ENCODE data around the gene PDE8B. TPM values are rescaled to one million over a fixed set of nuclear protein-coding genes. Genes with fewer than 3 reads are reported as not detected.

PDE8B gene
- polyA plus RNA-seq, 5 donors = 4.6 to 8.5 (median 6.8) TPM

DNA sequence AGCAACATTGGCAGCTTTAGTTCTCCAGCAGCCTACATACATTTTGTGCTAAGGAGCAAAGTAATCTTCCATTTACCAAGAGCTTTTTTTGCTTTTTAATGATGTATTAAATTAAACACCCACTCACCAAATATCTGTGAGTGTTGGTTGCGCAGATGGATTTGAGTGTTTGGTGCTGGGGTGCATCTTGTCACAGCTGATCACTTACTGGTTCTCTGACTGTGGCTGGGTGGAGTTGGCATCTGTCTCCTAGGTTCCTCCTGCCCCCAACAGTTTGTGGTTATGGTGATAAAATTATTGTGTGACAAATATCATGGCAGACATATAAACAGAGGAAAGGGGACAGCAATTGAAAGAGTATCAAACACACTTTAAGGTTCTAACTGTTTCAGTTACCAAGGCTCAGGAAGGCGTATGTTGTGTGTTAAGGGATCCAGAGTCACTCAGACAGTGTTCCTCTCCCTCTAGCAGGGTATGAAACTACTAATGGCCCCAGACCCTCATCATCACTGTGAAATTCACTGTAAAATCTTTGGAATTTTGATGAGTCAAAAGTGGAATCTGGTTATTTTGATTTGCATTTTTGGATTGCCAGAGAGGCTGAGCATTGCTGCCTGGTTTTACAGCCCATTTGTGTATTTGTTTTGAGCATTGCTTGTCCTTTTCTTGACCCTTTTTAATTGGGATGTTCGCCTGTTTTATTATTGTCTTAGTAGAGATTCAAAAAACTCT is 81.7 kb downstream of the PDE8B start:
- DNase-seq = peak in 1 of 2 donors; percentile 56

DNA sequence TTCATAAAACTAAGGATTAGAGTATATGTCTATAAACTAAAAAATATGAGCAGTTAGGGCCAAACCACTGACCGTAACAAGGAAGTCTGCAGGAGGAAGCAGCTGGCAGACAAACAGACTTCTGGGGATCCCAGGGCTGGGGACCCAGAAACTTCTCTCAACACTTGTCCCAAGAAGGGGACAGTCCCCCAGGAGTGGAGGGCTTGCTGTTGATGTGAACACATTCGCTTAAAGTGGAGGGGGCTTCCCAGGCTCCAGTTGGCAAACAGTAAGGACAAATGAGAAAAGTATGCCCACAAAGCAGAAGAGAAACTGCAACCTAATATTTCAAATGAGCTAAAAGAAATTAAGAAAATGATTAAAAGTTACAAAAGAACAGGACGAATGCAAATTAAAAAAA is 83.7 kb downstream of the PDE8B start:
- DNase-seq = no peak

DNA sequence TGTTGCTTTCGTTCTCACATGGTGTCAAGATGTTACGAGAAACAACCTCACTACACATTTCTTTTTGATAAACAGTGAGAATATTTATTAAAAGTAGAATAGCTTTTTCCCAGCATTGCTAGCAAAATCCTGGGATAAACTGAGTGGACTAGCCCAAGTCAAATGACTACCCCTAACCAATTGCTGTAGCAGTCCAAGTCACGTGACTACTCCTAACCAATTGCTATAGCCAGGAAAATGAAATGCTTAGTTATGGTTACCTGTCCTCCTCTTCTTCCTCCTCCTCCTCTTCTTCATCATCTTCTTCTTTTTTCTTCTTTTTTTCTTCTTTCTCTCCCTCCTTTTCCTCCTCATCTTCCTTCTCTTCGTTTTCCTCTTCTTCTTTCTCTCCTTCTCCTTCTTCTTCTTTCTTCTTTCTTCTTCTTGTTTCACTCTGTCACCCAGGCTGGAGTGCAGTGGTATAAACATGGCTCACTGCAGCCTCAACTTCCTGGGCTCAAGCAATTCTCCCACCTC is 85.4 kb downstream of the PDE8B start:
- no peak for DNase-seq

DNA sequence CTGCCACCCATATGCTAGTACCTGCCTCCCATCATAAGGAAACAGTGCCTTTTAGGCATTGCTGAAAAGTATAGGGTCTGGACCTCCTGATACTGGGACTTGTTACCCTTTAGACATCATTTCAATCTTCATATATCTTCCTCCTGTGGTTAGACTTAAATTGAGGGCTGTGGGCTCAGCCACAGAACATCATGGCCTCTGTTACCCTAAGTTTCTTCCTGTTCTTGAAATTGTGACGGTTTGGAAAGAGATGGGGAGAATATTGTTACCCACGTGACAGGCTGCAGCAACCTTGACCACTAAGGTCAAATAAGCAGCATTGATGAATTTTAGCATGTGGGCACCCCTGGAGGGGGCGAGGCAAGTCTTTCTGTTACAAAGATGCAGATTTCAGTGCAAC is 87.7 kb downstream of the PDE8B start:
- no peak for DNase-seq

DNA sequence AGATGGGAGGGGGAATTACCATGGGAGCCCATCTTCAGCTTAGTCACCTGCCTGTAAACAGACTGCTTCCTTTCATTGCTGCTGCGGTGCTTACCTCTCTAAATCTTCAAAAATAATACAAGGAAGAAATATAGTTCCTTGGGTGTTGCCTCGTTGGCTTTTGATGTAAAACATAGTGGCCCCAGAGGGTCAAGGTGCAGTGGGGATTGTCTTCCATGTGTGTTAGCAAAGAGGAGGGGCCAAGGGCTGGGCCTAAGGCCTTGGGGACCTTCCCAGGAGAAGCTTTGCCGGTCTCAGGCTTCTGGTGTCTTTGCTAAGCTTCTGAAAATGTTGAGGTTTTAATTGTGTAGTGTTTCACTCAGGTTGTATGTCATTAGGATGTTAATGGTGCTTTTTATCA is 90.0 kb downstream of the PDE8B start:
- DNase-seq = no peak

DNA sequence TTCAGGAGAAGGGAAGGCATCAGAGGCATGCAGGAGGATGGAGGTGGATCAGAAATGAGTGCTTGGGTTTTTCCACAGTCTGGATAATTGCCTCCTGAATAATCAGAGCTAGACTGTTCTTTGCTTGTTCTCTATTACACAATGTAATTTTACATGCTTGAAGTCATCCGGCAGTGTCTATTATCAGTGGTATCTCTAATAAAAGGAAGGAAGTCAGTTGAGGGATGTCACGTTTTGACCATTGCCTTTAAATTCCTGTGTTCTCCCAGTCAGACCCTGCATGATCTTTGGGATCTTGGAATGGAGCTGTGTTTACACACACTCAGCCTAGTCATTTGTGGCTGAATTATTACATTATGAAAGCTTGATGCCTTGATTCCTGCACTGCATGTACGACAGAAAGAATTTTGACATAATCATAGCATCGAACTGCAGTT is 91.0 kb downstream of the PDE8B start:
- no peak for DNase-seq

DNA sequence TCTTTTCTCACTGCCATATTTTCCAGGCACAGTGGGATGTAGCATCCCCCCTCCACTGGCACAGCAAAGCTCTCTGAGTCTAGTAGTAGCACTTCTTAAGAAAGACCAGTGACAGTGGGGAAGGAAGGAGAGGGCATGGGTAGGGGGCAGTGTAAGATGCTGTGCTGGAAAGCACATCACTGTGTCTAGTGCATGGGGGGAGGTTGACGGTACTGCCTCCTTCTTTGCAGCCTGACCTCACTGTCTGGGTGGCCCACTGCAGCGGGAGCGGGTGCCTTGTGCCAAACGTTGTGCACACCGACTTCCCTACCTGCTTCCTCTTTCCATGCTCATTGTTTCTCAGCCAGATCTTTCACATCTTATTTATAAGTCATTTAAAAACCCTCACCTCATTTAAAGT is 91.8 kb downstream of the PDE8B start:
- no peak for DNase-seq

DNA sequence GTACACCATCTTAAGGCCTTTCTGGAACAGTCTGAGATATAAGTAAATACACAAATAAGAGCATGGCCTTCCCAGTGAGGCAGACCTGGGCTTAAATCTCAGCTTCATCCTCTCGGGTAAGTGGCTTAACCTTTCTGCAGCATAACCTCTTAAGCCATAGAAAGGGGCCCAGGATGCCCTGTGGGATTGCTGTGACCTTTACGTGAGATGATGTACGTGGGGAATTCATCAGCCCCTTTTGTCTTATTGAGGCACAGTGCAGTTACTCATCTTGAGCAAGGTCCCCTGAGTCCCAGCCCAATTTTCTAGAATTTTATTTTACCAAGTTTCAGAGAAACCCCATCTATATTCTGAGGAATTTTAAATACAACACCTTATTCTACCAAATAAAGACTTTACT is 92.2 kb downstream of the PDE8B start:
- no peak for DNase-seq

DNA sequence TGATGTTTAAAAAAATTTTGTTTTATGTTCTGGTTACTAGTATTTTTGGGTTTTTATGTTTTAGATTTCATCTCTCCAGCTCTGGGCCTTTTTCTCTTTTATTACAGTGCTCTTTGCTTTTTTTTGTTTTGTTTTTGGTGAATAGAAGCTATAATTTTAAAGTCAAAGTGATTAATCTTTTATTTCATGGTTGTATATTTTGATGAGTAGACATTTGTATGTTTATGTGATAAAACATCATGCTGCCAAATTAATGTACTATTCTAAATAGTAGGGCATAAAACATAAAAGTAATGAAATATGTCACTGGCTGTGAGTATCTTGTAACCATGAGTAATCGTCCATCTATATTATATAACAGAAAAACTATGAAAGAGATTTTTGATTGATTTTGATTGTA is 93.9 kb downstream of the PDE8B start:
- DNase-seq = no peak

DNA sequence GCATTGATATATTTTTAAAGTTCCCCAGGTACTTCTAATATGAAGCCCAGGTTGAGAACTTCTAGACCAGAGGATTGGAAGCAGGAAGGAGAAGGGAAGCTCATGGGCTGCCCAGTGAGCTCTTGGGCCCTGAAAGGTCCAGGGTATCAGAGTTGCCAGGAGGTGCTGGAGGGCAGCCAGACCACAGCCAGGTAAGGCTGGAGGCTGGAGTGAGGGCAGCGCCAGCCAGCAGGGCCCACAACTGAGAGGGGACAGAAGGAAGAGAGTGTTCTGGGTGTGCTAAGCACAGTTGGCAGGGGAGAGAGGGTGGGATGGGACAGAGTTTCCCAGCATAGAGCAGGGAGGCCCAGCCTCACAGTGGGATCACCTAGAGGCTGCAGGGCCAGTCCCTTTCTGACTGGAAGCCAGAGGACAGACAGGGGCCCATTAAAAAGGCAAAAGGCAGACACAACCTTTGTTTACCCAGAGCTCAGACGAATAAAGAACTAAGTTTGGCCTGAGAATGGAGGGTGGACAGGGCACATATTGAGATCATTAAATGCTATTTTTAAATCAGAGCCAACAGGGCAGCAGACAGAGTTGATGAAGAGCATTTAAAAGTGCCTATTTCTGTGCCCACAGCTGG is 94.9 kb downstream of the PDE8B start:
- DNase-seq = no peak

DNA sequence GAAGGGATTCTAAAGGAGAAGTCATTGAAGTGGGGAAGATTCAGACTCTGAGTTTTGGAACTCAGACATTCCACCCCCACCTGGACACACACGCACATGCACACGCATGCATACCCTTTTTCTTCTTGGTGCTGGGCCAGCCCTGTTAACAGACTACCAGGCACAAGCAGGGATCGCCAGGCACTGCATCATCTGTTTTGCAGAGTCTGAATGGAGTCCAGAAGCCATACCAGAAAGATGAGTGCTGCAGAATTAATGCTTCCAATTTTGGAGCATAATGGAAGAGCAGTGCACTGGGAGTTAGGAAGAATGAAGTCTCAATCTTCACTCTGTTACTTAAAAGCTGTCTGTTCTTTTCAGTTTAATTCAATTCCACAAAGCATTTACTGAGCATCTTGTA is 95.5 kb downstream of the PDE8B start:
- no peak for DNase-seq

DNA sequence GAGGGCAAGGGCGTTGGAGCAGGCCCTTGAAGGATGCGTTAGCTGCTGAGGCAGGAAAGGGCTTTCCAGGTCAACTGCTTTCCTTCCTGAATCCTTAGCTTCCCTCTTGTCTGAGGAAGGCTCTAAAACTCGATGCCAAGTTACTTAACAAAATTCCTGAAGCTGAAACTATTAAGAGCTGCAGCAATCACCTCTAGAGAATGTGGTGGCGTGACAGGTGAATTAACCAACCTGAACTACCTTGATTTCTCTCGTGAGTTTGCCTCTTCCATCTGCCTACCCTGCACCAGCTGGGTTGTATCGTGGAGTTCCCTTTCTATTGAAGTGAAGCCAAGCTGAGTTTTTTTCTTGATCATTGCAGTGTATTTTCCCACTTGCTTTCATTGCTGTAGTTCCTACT is 96.1 kb downstream of the PDE8B start:
- no peak for DNase-seq

DNA sequence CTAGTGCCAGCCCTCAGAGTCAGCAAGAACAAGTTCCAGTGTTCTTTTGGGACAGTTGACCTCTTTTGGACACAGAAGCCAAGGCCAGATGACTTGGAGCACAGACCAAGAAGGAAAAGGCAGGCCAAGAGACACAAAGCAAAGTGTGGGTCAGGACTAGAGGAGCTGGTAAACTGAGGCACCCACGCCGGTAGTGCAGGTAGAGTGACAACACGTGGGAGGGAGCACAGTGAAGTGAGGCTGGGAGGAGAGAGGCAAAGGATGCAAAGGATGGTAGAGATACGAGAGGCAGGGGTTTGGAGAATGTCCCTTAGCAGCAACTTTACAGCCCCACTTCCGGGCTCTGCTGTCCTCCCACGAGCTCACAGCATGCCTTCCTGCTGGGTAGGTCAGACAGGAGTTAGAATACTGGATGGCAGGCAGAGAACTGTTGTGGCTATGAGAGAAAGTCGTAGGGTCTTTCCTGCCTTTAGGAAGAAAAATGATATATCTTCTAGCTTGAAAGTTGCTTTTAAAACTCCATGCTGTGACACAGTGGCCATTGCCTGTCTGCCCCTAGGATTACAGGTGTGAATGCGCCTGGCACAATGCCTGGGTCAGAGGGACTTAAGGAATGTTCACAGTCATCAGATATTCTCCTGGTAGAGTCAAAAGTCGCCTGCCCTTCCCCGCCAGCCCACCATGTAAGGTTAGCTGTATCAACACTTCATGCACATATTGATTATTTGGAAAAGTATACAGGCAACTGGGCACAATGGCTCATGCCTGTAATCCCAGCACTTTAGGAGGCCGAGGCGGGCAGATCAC is 97.9 kb downstream of the PDE8B start:
- DNase-seq = no peak

DNA sequence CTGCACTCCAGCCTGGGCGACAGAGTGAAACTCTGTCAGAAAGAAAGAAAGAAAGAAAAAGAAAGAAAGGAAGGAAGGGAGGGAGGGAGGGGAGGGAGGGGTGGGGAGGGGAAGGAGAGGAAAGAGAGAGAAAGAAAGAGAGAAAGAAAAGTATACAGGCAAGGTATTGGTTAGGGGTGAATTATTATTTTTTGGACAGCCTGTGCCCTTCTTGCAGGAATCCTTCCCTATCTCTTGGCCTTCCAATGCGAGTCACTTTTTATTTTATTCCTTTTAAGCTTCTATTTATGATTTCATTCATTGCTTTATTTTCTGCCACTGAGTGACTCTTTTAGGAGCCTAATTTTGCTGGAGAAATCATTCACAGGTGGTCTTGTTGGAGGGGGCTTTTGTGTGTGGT is 98.7 kb downstream of the PDE8B start:
- DNase-seq = no peak

DNA sequence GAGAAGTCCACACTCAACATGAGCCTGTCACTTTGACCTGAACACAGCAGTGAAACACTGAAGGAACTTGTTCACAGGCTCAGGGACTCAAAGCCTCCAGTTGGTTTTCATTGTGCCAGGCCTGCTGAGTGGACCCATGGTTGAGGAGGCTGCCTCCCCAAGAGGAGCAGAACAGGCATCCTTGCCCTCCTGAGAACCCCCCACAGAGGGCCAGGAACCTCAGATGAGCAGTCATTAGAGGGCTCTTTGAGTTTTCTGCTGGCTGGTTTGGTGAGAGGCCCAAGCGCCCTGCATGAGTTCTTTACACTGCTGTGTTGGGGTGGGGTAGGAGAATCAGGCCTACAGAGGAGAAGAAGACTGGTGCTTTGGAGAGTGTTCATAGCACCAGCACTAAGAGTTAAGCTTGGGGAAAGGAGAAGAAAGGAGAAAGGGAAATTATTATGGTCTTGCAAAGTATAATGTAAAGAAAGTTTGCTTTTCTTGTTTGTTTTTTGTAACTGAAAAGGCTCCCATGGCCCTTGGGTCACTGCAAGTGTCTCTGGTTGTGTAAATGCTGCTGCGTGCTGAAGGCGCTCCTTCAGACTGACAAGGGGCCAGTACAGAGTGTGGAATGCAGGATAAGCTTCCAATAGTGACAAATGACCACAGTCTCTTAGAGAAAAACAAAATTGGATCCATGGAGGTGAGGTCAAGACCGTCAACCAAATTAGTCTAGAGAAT is 100.2 kb downstream of the PDE8B start:
- no peak for DNase-seq

DNA sequence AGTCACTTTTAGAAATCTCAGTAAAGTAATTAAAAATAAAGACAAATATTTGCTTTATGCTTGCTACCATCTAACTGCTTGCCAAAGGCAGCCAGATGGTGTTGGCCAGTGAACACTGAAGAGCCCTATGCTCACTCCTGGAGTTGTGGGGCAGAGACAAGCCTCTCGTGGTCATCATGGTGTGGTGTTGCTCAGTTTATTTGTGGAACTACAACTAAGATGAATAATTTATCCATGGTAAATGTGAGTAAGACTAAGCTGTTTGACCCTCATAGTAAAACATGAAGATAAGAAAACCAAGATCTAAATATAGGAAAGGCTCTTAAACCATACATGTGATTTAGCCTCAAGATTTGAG is 100.7 kb downstream of the PDE8B start:
- no peak for DNase-seq

DNA sequence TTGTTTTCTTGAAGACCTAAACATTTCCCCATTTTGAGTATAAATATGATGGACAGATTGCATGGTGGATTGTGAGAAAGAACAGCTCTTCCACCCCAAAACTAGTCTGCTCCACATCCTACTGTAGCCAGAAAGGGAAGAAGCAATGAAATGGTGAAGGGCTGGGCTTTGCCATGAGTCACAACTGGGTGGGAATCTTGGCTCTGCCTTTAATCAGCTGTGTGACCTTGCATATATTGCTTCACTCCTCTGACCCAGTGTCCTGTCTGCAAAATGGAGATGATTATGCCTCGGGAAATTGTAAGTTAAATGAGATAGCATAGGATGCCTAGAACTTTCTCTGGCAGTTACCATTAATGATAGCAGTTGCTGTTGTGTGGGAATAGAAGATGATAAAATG is 101.9 kb downstream of the PDE8B start:
- no peak for DNase-seq

DNA sequence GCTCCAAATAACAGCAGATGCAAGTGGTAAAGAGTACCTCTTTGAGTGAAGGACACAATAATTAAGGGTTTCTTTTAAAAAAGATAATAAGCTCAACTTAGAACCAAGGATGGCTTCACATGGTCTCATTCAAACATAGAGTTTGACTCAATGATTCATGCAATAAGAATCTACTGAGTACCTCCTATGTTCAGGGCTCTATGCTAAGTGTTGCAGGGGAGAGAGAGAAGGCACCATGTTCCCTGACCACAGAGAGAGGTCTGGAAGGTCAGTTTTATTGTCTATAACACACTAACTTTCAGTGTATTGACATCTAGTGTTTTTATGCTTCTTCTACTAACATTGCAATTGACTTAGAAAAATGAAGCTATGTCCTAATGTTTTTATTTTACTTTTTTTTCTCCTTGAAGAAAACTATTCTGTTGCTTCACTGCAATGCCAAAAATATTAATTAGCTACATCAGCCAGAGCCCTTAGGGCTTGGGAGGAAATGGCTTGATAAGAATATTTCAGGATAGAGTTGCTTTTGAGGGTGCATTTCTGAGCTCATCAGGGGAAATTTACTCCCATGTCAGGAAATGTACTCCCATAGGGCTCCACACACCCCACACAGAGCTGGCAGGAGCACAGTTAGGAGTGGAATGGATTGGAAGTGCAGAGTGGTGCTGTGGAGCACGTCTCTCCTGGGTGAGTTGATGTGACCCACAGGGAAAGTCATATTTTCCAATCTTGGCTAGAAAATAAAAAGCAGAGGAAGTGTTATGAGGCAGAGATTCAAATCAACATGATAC is 106.6 kb downstream of the PDE8B start:
- DNase-seq = no peak

DNA sequence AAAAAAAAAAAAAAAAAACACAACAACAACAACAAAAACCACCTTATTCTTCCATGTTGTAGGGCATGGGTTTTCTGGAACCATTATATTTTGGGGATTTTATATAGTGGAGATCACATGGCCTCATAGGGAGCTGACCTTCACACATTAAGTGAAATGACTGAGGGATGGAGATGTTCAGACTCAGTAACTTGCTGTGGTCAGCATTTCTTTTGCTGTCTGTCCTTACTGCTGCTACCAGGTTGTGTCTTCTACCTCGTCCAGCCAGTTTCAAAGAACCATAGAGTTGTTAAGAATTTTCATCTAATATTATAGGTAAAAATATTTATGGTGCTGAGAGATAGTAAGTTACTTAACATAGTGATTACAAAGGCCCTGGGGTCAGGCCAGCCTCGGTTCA is 107.6 kb downstream of the PDE8B start:
- DNase-seq = no peak

DNA sequence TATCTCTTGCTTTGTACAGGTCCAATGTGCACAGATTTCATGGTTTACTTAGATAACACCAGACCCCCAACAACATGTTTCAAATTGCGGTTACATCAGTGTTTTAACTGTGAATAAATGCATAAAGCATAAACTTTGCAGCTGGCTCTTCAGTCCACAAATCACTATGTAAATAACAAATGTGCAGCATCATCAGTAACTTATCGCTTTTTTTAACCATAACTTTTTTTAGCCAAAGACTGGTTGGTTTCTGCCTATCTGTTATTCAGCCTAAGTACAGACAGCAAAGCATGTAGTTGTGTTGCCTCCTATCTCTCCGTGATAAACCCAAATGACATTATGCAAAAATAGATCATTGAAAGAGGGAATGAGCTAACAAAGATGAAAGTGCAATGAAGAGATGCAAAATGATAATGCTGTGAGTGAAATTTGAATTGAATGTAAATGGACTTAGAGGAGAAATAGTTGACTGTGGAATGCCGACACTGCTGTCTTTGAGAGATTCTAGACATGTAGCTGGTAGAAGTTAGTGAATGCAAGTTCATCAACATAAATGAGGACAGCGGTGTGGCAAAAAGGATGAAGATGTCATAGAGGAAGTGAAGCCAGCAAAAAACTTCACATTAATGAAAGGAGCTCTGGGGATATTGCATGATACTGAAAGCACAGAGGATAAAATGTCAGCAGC is 108.8 kb downstream of the PDE8B start:
- DNase-seq = no peak

Data from right lung (tissue), 5 donors.